Mesothelial cell of epicardium (in vitro differentiated cells): ENCODE measurements around the gene MB21D2. TPM values are rescaled to one million over a fixed set of nuclear protein-coding genes. Genes with fewer than 3 reads are reported as not detected.
A peak's percentile ranks its signal among the peaks of the same experiment; 100 is the strongest.

Experiments
- DNase-seq, 2 experiments: peaks; one replicate each; pipeline ENCODE4 v3.0.0; 2021; ENCODE audit warnings: low spot score in 2 of 2; ENCODE audit not compliant: unreplicated experiment in 2 of 2
- H3K27ac Mint-ChIP-seq: 2 replicates; pipeline ENCODE4 v1.8.0; 2021; ENCODE audit warnings: mixed read lengths
- H3K27me3 Mint-ChIP-seq: 2 replicates; pipeline ENCODE4 v1.8.0; 2021; ENCODE audit warnings: low read depth, mixed read lengths
- H3K36me3 Mint-ChIP-seq: 2 replicates; pipeline ENCODE4 v1.8.0; 2021; ENCODE audit warnings: mixed read lengths
- H3K4me1 Mint-ChIP-seq: 2 replicates; pipeline ENCODE4 v1.8.0; 2021; ENCODE audit warnings: mixed read lengths
- H3K4me3 Mint-ChIP-seq: 2 replicates; pipeline ENCODE4 v1.8.0; 2021; ENCODE audit warnings: mild to moderate bottlenecking, moderate library complexity, mixed read lengths
- H3K9me3 Mint-ChIP-seq: 2 replicates; pipeline ENCODE4 v1.8.0; 2021; ENCODE audit warnings: mixed read lengths
- CTCF ChIP-seq: fragments of 200-600 bp; sonication (generic); IDR thresholded peaks from one replicate; pipeline ENCODE4 v1.5.0; 2021; ENCODE audit warnings: antibody characterized with exemption; ENCODE audit not compliant: unreplicated experiment
- total RNA-seq: library from RNA; stranded (reverse); gene quantifications from 3 replicates; pipeline ENCODE4 v1.2.1, GENCODE V29; 2021

MB21D2 gene
- total RNA-seq, 1 donor from 2014 or later, result 8.5 TPM

- TF ChIP-seq CTCF, result no peak
- Mint-ChIP-seq H3K4me3 (no peak overlapping the region), H3K9me3 (no peaks in the 10 kb centered on the region), H3K4me1 (peaks cover 20% of the 10 kb centered on the region), H3K27ac (no peak overlapping the region), H3K36me3 (no peaks in the 10 kb centered on the region), H3K27me3 (no peaks in the 10 kb centered on the region)
- no peak for DNase-seq
These were observed 93.3 kb downstream of the MB21D2 start for GRCh38 chr3:192824313-192824712.

GRCh38 chr3:192821161-192821560, 96.5 kb downstream of the MB21D2 start:
- Mint-ChIP-seq H3K4me3 (no peak overlapping the region), H3K27ac (no peak overlapping the region), H3K4me1 (peaks cover 40% of the 10 kb centered on the region), H3K27me3 (no peaks in the 10 kb centered on the region), H3K9me3 (no peaks in the 10 kb centered on the region), H3K36me3 (no peaks in the 10 kb centered on the region)
- no peak for TF ChIP-seq CTCF
- DNase-seq, result no peak

GRCh38 chr3:192820161-192820560, 97.5 kb downstream of the MB21D2 start:
- Mint-ChIP-seq H3K4me3 (no peak overlapping the region), H3K4me1 (peaks cover 35% of the 10 kb centered on the region), H3K27ac (no peak overlapping the region), H3K9me3 (no peaks in the 10 kb centered on the region), H3K36me3 (no peaks in the 10 kb centered on the region), H3K27me3 (no peaks in the 10 kb centered on the region)
- DNase-seq, result no peak
- TF ChIP-seq CTCF, result no peak

GRCh38 chr3:192819001-192819569, 98.6 kb downstream of the MB21D2 start:
- Mint-ChIP-seq H3K36me3 (no peaks in the 10 kb centered on the region), H3K27me3 (no peaks in the 10 kb centered on the region), H3K4me3 (no peak overlapping the region), H3K9me3 (no peaks in the 10 kb centered on the region), H3K4me1 (peaks cover 34% of the 10 kb centered on the region), H3K27ac (peak overlapping the region; percentile 58)
- DNase-seq, result no peak
- no peak for TF ChIP-seq CTCF

- Mint-ChIP-seq H3K36me3 (no peaks in the 10 kb centered on the region), H3K27me3 (no peaks in the 10 kb centered on the region), H3K9me3 (no peaks in the 10 kb centered on the region), H3K4me1 (peaks cover 34% of the 10 kb centered on the region), H3K27ac (peak overlapping the region; percentile 26), H3K4me3 (no peak overlapping the region)
- no peak for TF ChIP-seq CTCF
- DNase-seq, result no peak
These were observed 99.5 kb downstream of the MB21D2 start for GRCh38 chr3:192818126-192818525.

GRCh38 chr3:192817506-192817905, 100.2 kb downstream of the MB21D2 start:
- Mint-ChIP-seq H3K4me1 (peaks cover 34% of the 10 kb centered on the region), H3K36me3 (no peaks in the 10 kb centered on the region), H3K27me3 (no peaks in the 10 kb centered on the region), H3K9me3 (no peaks in the 10 kb centered on the region), H3K4me3 (no peak overlapping the region), H3K27ac (no peak overlapping the region)
- no peak for DNase-seq
- no peak for TF ChIP-seq CTCF
